ENCODE results near the gene IGSF3. TPM values are rescaled to one million over a fixed set of nuclear protein-coding genes. Genes with fewer than 3 reads are reported as not detected.
"Not testable (repeated sequence)": the region's sequence is repeated elsewhere in the genome, so short reads cannot be mapped to it uniquely, and the experiment has no call there.

The IGSF3 gene
- total RNA-seq, 1 donor from 2014 or later, result 5.2 TPM

DNA sequence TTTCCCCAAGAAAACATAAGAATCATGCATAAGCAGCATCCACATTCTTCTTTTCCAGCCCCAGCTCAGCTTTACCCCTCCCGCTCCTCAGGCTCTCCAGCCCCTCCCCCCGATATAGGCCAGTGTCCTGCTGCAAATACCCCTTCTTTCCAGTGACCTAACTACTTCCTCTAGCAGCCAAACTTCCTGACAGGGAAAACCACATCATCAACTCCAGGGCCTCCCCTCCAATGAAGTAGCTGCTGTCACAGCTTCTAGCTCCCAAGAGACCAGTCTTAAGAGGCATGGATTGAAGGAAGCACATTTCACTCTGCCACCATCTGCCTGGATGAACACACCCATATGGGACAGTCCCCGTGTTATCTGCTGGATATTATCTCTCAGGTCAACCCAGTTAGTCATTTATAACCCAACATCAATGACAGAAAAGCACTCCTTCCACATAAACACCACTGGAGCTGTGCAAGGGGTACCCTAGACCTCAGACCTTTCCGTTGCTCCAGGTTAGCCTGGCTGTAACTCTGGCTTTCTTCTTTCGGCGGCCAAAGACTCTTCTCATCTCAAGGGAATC is 57.6 kb downstream of the IGSF3 start:
- intact Hi-C loops (cut with DNase I); DNase-seq (ENCODE audit: low spot score): not testable (repeated sequence)

GRCh38 chr1:116608841-116609240 is 58.7 kb downstream of the IGSF3 start:
- intact Hi-C loops (cut with DNase I); DNase-seq (ENCODE audit: low spot score): not testable (repeated sequence)

GRCh38 chr1:116608151-116608550 is 59.4 kb downstream of the IGSF3 start:
- DNase-seq (ENCODE audit: low spot score); intact Hi-C loops (cut with DNase I): not testable (repeated sequence)

GRCh38 chr1:116607463-116607862 is 60.1 kb downstream of the IGSF3 start:
- DNase-seq (ENCODE audit: low spot score); intact Hi-C loops (cut with DNase I): not testable (repeated sequence)

GRCh38 chr1:116606067-116606466 is 61.5 kb downstream of the IGSF3 start:
- intact Hi-C loops (cut with DNase I); DNase-seq (ENCODE audit: low spot score): not testable (repeated sequence)

DNA sequence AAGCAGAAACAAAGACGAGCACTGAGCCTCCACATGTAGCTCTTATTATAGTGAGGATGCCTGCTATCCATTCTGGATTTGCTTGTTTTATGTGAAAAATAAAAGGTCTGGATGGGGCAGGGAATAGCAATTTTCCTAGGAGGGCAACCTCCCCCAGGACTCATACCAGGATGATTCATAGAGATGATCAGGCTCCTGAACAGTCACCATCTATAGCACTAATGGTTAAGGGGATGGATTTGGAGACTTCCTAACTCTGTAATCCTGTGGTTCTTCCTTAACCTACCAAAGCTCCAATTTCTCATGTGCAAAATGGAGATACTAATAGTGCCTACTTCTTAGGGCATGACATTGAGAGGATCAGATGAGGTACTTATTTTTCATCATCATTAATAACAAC is 62.2 kb downstream of the IGSF3 start:
- no peak for DNase-seq (ENCODE audit: low spot score)
- intact Hi-C loops (cut with DNase I), result no loop called here

DNA sequence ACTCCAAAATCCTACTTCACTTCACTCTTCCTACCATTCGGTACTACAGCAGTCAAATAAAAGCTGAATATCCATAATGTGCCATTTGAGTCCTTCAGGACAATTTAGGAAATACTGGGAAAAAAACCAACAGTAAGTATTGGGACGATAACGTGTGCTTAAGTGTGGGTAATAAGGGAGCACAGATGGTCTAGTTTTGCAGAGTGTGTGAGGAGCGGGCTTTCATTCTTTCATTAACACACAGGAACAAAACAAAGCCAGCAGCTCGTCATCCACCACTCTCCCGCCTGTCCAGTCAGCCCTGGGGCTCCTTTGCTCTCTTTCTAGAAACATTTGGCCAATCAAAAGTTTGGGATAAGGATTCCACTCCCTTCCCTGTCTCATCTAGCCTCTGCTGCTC is 63.1 kb downstream of the IGSF3 start:
- intact Hi-C loops (cut with DNase I); DNase-seq (ENCODE audit: low spot score): not testable (repeated sequence)

GRCh38 chr1:116603646-116604045 is 63.9 kb downstream of the IGSF3 start:
- DNase-seq (ENCODE audit: low spot score), result not testable (repeated sequence)

DNA sequence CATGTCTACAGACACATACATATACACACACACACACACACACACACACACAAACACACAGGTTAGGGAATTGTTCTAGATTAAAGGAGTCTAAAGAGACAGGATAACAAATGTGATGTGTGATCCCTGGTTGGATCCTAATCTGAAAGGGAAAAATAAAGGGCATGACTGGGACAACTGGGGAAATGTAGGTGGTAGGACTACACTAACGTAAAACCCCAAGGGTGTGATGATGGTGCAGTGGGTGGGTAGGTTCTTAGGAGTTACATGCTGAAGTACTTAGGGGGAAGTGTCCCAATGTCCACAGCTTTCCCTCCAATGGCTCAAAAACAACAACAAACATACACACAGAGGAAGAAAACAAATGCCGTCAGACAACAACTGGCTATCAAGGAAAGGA is 68.2 kb downstream of the IGSF3 start:
- intact Hi-C loops (cut with DNase I); DNase-seq (ENCODE audit: low spot score): not testable (repeated sequence)

More at GRCh38 chr1:116603646-116604045, 63.9 kb downstream of the IGSF3 start:
- intact Hi-C loops (cut with DNase I), result not testable (repeated sequence)

- DNase-seq (ENCODE audit: low spot score); intact Hi-C loops (cut with DNase I): not testable (repeated sequence)
These were observed 69.0 kb downstream of the IGSF3 start for GRCh38 chr1:116598420-116599036.

DNA sequence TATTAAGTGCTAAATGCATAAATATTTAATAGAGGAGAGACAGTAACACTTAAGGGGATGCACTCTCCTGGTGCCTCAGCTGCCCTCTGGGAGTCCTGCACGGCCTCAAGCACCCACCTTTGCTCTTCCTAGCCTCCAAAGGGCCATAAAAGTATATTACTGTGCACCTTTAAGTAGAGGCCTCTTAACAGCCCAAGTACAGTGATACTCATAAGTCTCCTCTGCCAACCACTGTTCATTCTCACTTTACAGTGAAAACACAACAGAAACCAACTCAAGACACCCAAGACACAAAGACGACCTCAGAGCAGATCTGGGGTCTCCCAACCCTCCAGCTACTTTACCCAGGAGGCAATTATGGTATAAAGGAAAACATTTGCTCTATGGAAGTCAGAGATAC is 70.1 kb downstream of the IGSF3 start:
- intact Hi-C loops (cut with DNase I); DNase-seq (ENCODE audit: low spot score): not testable (repeated sequence)

GRCh38 chr1:116596742-116597307 is 70.7 kb downstream of the IGSF3 start:
- not testable (repeated sequence) for DNase-seq (ENCODE audit: low spot score)
- intact Hi-C loops (cut with DNase I), result loop anchor here (1.0 kb wide), 1 partner anchor 22 kb away; no protein-coding TSS in a partner anchor

- not testable (repeated sequence) for DNase-seq (ENCODE audit: low spot score)
- intact Hi-C loops (cut with DNase I), result loop anchor here (1.0 kb wide), 1 partner anchor 21 kb away; no protein-coding TSS in a partner anchor
These were observed 71.4 kb downstream of the IGSF3 start for GRCh38 chr1:116595946-116596741.

DNA sequence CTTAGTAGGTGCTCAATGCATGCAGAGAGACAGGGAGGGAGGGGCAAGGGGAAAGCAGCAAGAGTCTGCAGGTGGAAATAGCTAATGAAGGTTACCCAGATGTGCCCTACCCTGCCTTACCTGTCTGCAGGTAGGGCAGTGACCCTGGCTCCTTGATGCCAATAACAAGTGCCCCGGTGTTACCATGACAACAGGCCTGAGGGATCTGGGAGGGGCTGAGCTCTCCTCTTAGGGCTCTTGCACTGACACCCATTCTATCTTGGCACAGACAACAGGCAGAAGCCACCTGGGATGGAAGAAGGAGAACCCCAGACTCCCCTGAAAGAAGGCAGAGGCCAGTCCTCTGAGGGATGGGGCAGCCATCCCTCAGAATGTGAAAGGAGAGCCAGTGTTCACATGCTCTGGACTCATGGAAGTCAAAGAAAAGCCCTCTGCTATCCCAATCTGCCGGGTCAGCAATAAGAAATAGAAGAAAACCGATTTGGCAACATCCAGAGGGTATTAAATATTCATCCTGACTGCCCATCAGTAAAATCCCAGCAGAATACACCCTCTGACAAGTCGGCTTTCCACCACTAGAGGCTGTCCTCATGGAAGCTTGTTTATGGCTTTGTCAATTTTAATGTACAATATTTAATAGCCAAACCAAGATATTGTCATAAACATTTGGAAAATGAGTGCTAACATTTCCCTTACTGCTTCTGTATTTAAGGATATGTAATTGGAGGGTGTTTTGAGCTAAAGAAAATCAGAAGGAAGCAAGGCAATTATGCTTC is 72.3 kb downstream of the IGSF3 start:
- intact Hi-C loops (cut with DNase I); DNase-seq (ENCODE audit: low spot score): not testable (repeated sequence)

DNA sequence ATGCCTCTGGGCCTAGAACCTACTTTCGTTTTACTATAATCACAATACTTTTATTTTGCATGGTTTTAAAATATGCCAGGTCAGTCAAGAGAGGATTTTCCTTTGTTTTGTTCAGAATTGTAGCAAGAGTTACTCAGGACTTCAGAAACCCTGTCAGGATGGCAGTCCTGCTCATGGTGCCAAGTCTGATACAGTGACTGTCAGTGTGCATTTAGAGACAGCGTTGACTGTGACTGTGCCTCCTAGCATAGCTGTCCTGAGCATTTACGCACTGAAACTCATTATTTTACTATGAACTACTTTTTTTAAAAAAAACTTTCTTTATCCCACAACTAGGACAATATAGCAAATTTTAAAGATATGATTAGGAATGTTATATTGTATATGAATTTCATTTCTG is 73.6 kb downstream of the IGSF3 start:
- DNase-seq (ENCODE audit: low spot score); intact Hi-C loops (cut with DNase I): not testable (repeated sequence)

- intact Hi-C loops (cut with DNase I); DNase-seq (ENCODE audit: low spot score): not testable (repeated sequence)
These were observed 74.1 kb downstream of the IGSF3 start for GRCh38 chr1:116593401-116593800.

GRCh38 chr1:116591951-116592605 is 75.5 kb downstream of the IGSF3 start:
- DNase-seq (ENCODE audit: low spot score); intact Hi-C loops (cut with DNase I): not testable (repeated sequence)

All from cardiac septum (tissue), 1 donor.